ENCODE data around the gene RAMP1. TPM values are rescaled to one million over a fixed set of nuclear protein-coding genes. Genes with fewer than 3 reads are reported as not detected.

Gene RAMP1
- total and polyA plus RNA-seq, 4 donors: 36.6 to 131 (median 120) TPM

DNA sequence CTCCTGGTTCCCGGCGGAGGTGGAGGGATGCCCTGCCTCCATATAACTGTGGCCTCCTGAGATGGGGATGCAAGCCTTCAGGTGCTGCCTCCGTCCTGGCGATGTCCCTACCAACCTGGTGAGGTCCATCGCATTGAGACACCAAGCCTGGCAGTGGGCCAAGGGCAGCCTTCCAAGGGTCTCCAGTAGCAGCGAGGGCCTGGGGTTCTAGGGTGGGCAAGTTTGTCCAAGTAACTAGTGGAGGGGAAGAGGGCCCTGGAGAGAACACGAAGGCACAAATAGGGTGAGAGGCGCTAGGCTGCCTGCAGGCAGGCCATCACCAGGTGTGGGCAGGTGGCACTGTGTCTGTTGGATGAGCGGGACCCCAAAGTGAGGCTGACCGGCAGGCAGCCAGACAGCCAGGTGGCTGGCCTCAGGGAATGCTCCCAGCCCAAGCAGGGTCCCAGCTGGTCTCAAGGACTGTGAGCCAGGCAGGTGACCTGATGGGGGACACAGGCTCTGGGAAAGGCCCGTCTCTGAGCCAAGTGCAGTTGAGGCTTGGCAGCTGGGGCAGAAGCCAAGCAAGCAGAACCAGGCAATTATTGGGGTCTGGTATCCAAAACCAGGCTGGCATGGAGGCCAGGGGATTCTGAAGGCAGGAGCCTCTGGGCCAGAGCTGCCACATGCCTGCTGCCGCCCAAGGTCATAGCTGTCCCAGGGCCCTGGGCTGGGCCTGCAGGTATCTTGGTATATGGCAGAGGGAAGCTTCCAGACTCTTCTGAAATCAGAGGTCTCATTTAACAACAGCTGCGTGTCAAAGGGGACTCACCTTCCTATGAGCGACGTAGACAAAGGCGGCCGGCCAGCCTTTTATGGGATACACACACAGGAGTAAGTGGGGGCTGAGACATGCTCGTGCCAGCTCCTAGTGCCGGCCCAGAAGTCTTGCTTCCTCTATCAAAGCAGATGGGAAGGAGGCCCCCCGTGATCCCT, 23.4 kb downstream of the RAMP1 start:
- WGBS (ENCODE audit: insufficient coverage): 84% methylated on average over 19 of the region's 20 CpGs
- peaks cover 60% of the 10 kb centered on the region for H3K4me1 ChIP-seq (ENCODE audit: control insufficient read depth, insufficient read depth, low read length)
- DNase-seq (ENCODE audit: low read depth in 4 of 6, low spot score in 6 of 6): no peak

DNA sequence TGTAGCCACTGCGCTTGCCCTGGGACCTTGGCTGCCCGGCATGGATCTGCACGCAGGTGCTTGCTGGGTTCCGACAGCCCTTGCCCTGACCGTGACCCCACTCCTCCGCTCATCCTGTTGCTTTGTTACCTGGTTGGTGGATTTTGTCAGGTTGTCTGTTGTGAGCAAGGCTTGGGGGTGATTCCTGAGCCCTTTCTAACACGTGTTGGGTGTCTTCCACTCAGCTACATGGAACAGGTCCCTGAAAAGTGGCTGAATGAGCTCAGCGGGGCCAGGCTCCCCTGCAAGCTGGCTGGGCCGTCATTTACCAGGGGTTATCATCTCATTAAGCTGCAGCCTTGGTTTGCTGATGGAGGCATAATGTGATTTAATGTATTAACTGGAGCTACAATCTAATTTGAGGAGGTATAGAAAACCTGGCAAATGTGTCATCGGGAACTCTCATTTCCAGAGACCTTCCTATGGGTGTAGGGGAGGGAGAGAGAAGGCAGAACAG, 24.6 kb downstream of the RAMP1 start:
- Histone ChIP-seq H3K27me3 (ENCODE audit: control insufficient read depth, insufficient read depth, low read length) (no peaks in the 10 kb centered on the region), H3K36me3 (ENCODE audit: control insufficient read depth, insufficient read depth, low read length) (peaks cover 40% of the 10 kb centered on the region), H3K4me3 (ENCODE audit: low read depth, low read length) (no peak overlapping the region), H3K9me3 (ENCODE audit: control insufficient read depth, insufficient read depth, low read length) (no peaks in the 10 kb centered on the region), H3K27ac (ENCODE audit: low read depth, low read length) (peak overlapping the region; percentile 69), H3K4me1 (ENCODE audit: control insufficient read depth, insufficient read depth, low read length) (peaks cover 48% of the 10 kb centered on the region)
- peak in 1 of 6 donors; percentile 32 for DNase-seq (ENCODE audit: low read depth in 4 of 6, low spot score in 6 of 6)
- 88% methylated on average over 8 of the region's 10 CpGs for WGBS (ENCODE audit: insufficient coverage)

More for the DNA sequence above, 23.4 kb downstream of the RAMP1 start:
- Histone ChIP-seq H3K27ac (ENCODE audit: low read depth, low read length) (no peak overlapping the region), H3K9me3 (ENCODE audit: control insufficient read depth, insufficient read depth, low read length) (no peaks in the 10 kb centered on the region), H3K4me3 (ENCODE audit: low read depth, low read length) (no peak overlapping the region), H3K27me3 (ENCODE audit: control insufficient read depth, insufficient read depth, low read length) (no peaks in the 10 kb centered on the region), H3K36me3 (ENCODE audit: control insufficient read depth, insufficient read depth, low read length) (peaks cover 47% of the 10 kb centered on the region)

GRCh38 chr2:237884681-237885080, 25.3 kb downstream of the RAMP1 start:
- peaks cover 40% of the 10 kb centered on the region for H3K36me3 ChIP-seq (ENCODE audit: control insufficient read depth, insufficient read depth, low read length)
- H3K27ac ChIP-seq (ENCODE audit: low read depth, low read length): peak overlapping the region; percentile 69
- no peaks in the 10 kb centered on the region for H3K27me3 ChIP-seq (ENCODE audit: control insufficient read depth, insufficient read depth, low read length)
- peaks cover 45% of the 10 kb centered on the region for H3K4me1 ChIP-seq (ENCODE audit: control insufficient read depth, insufficient read depth, low read length)
- 69% methylated on average over 13 of the region's 13 CpGs for WGBS (ENCODE audit: insufficient coverage)
- no peak overlapping the region for H3K4me3 ChIP-seq (ENCODE audit: low read depth, low read length)
- no peak for DNase-seq (ENCODE audit: low read depth in 4 of 6, low spot score in 6 of 6)
- no peaks in the 10 kb centered on the region for H3K9me3 ChIP-seq (ENCODE audit: control insufficient read depth, insufficient read depth, low read length)

DNA sequence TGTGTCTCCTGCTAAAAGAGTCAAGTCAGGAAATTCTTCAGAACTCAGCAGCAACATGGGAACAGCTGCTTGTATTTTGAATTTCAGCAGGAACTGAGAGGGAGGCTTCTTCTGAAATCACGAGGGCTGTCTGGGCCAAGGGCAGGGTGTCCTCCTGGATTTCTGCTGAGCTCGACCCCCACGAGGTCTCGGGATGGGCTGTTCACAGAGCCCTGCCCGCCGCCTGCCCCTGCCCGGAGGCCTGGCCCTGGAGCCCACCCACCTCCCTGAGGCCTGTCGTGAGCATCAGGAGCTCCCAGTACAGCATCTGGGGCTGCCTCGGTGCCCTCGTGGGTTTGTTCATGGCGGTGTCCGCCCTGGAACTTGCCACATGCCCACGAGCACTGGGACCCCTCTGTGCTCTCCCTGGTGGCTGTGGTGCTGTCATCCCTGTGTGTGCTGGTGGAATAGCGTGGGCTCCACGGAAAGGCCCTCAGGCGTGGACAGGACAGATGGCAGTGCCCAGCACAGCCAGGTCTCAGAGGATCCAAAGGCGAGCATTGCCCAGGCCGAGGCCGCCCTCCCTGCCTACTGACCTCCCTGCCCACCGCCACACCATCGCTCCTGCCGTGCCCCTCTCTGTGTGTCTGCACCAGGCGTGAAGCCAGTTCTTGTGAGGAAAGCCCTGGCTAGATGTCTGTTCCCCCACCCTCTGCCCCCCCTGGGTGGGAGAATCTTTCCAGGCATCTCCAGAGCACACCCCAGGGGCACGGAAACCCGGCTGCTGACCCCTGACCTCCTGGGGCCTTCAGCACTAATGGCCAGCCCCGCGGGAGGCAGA, 25.9 kb downstream of the RAMP1 start:
- WGBS (ENCODE audit: insufficient coverage): 78% methylated on average over 17 of the region's 27 CpGs

GRCh38 chr2:237885931-237886684, 26.7 kb downstream of the RAMP1 start:
- Histone ChIP-seq H3K4me1 (ENCODE audit: control insufficient read depth, insufficient read depth, low read length) (peaks cover 45% of the 10 kb centered on the region), H3K27me3 (ENCODE audit: control insufficient read depth, insufficient read depth, low read length) (no peaks in the 10 kb centered on the region), H3K27ac (ENCODE audit: low read depth, low read length) (peak overlapping the region; percentile 69), H3K36me3 (ENCODE audit: control insufficient read depth, insufficient read depth, low read length) (peaks cover 35% of the 10 kb centered on the region), H3K9me3 (ENCODE audit: control insufficient read depth, insufficient read depth, low read length) (no peaks in the 10 kb centered on the region), H3K4me3 (ENCODE audit: low read depth, low read length) (no peak overlapping the region)
- DNase-seq (ENCODE audit: low read depth in 4 of 6, low spot score in 6 of 6): peak in 1 of 6 donors; percentile 58
- 73% methylated on average over 23 of the region's 26 CpGs for WGBS (ENCODE audit: insufficient coverage)

More for the DNA sequence above, 25.9 kb downstream of the RAMP1 start:
- Histone ChIP-seq H3K27me3 (ENCODE audit: control insufficient read depth, insufficient read depth, low read length) (no peaks in the 10 kb centered on the region), H3K9me3 (ENCODE audit: control insufficient read depth, insufficient read depth, low read length) (no peaks in the 10 kb centered on the region), H3K4me3 (ENCODE audit: low read depth, low read length) (no peak overlapping the region), H3K27ac (ENCODE audit: low read depth, low read length) (peak overlapping the region; percentile 69), H3K36me3 (ENCODE audit: control insufficient read depth, insufficient read depth, low read length) (peaks cover 39% of the 10 kb centered on the region), H3K4me1 (ENCODE audit: control insufficient read depth, insufficient read depth, low read length) (peaks cover 45% of the 10 kb centered on the region)
- DNase-seq (ENCODE audit: low read depth in 4 of 6, low spot score in 6 of 6): peak in 1 of 6 donors; percentile 55

- Histone ChIP-seq H3K9me3 (ENCODE audit: control insufficient read depth, insufficient read depth, low read length) (no peaks in the 10 kb centered on the region), H3K36me3 (ENCODE audit: control insufficient read depth, insufficient read depth, low read length) (peaks cover 35% of the 10 kb centered on the region), H3K4me1 (ENCODE audit: control insufficient read depth, insufficient read depth, low read length) (peaks cover 45% of the 10 kb centered on the region), H3K27ac (ENCODE audit: low read depth, low read length) (peak overlapping the region; percentile 69), H3K4me3 (ENCODE audit: low read depth, low read length) (no peak overlapping the region), H3K27me3 (ENCODE audit: control insufficient read depth, insufficient read depth, low read length) (no peaks in the 10 kb centered on the region)
- WGBS (ENCODE audit: insufficient coverage): 55% methylated on average over 23 of the region's 23 CpGs
- peak in 2 of 6 donors; percentile 26 to 43 for DNase-seq (ENCODE audit: low read depth in 4 of 6, low spot score in 6 of 6)
Measured at GRCh38 chr2:237886685-237887481, 27.5 kb downstream of the RAMP1 start.

DNA sequence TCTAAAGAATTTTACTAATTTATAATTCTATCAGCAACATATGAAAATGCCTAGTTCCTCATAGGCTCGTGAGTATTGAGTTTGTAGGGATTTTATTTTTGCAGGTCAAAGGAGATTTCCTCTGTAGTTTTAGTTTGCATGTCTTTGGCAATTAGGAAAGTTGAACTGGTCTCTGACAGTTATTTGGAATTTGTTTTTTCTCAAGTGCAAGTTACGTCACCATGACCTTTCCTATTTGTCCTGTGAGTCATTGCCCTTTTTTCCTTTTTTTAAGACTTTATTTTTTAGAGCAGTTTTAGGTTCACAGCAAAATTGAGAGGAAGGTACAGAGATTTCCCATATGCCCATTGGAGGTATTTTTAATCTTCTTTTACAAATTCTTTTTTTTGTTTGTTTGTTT, 29.0 kb downstream of the RAMP1 start:
- peaks cover 38% of the 10 kb centered on the region for H3K4me1 ChIP-seq (ENCODE audit: control insufficient read depth, insufficient read depth, low read length)
- H3K9me3 ChIP-seq (ENCODE audit: control insufficient read depth, insufficient read depth, low read length): no peaks in the 10 kb centered on the region
- H3K36me3 ChIP-seq (ENCODE audit: control insufficient read depth, insufficient read depth, low read length): peaks cover 24% of the 10 kb centered on the region
- no peak for DNase-seq (ENCODE audit: low read depth in 4 of 6, low spot score in 6 of 6)
- WGBS (ENCODE audit: insufficient coverage): no CpG with 5 or more reads among the region's 2 CpGs
- H3K4me3 ChIP-seq (ENCODE audit: low read depth, low read length): no peak overlapping the region
- no peak overlapping the region for H3K27ac ChIP-seq (ENCODE audit: low read depth, low read length)
- no peaks in the 10 kb centered on the region for H3K27me3 ChIP-seq (ENCODE audit: control insufficient read depth, insufficient read depth, low read length)

DNA sequence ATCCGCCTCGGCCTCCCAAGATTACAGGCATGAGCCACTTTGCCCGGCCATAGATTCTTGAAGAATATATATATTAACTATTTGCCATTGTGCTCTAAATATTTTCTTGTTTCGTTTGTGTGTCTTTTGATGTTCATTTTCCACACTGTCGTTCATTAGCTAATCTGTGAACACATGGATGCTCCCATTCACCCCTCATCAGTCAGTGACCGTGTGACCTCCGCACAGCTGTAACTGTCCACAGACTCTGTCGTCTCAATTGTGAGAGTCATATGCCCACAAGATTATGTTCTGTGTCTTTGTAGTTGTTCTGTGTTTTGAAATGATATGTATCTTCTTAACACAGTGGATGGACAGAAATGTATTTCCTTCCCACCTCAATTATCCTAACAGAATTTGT, 29.6 kb downstream of the RAMP1 start:
- DNase-seq (ENCODE audit: low read depth in 4 of 6, low spot score in 6 of 6): no peak
- no CpG with 5 or more reads among the region's 8 CpGs for WGBS (ENCODE audit: insufficient coverage)
- no peak overlapping the region for H3K27ac ChIP-seq (ENCODE audit: low read depth, low read length)
- H3K4me1 ChIP-seq (ENCODE audit: control insufficient read depth, insufficient read depth, low read length): peaks cover 36% of the 10 kb centered on the region
- H3K27me3 ChIP-seq (ENCODE audit: control insufficient read depth, insufficient read depth, low read length): no peaks in the 10 kb centered on the region
- H3K4me3 ChIP-seq (ENCODE audit: low read depth, low read length): no peak overlapping the region
- H3K9me3 ChIP-seq (ENCODE audit: control insufficient read depth, insufficient read depth, low read length): no peaks in the 10 kb centered on the region
- peaks cover 21% of the 10 kb centered on the region for H3K36me3 ChIP-seq (ENCODE audit: control insufficient read depth, insufficient read depth, low read length)

All from spinal cord (tissue), 10 donors.